Right lobe of liver (tissue), 6 donors: ENCODE measurements around the gene PRR29. TPM values are rescaled to one million over a fixed set of nuclear protein-coding genes. Genes with fewer than 3 reads are reported as not detected.
A peak's percentile ranks its signal among the peaks of the same experiment; 100 is the strongest.

Source experiments
- ATAC-seq, 4 donors: fragments of 200-7000 bp; cut with Tn5 transposase; one replicate each; pipeline ENCODE4 v1.9.1; 2020; ENCODE audit warnings: mild to moderate bottlenecking in 4 of 4, moderate library complexity in 4 of 4
- DNase-seq, 3 donors: peaks; one replicate each; pipeline ENCODE4 v3.0.0-alpha.2; 2020
- H3K27ac ChIP-seq, 3 donors: fragments of 200-600 bp; one replicate each; pipeline ENCODE4 v1.8.0; 2022
- H3K27me3 ChIP-seq, 2 donors: fragments of 200-600 bp; one replicate each; pipeline ENCODE4 v1.8.0; 2022
- H3K36me3 ChIP-seq, 4 donors: fragments of 200-600 bp; sonication (generic) in 1 of 4; one replicate each; pipeline versions ENCODE4 v1.5.1 to v1.8.0; 2017 to 2022; ENCODE audit warnings: control low read depth in 1 of 4
- H3K4me1 ChIP-seq, 4 donors: fragments of 200-600 bp; sonication (generic) in 1 of 4; one replicate each; pipeline versions ENCODE4 v1.5.1 to v1.8.0; 2017 to 2022; ENCODE audit warnings: control low read depth in 1 of 4
- H3K4me3 ChIP-seq, 3 donors: fragments of 200-600 bp; one replicate each; pipeline ENCODE4 v1.8.0; 2022
- H3K9me3 ChIP-seq, 4 donors: fragments of 200-600 bp; sonication (generic) in 1 of 4; one replicate each; pipeline versions ENCODE4 v1.5.1 to v1.8.0; 2017 to 2022; ENCODE audit warnings: control low read depth in 1 of 4
- POLR2A ChIP-seq: fragments of 450-650 bp; IDR thresholded peaks from one replicate; pipeline ENCODE4 v1.6.1; 2017; ENCODE audit warnings: antibody characterized with exemption, mild to moderate bottlenecking
- WGBS: methylation state at CpG from one replicate; pipeline ENCODE4 v1.1.6; 2018; ENCODE audit warnings: low coverage, low lambda C conversion rate; ENCODE audit not compliant: insufficient coverage; ENCODE audit errors: missing lambda C conversion rate; 5-methylcytosine and 5-hydroxymethylcytosine counted together
- intact Hi-C, 2 donors: fragments of 100-400 bp; cut with DNase I; formaldehyde crosslinking; loops; one replicate each; pipeline versions ENCODE4 v1.11.2 to v1.14.1; 2022
- total RNA-seq, 6 experiments: library from RNA; depleted of rRNA in 2 of 6; stranded (reverse); fragments of >200 nt in 2 of 6; fragmentation: NEBNext Ultra II Directional in 3 of 6; extraction: Animal tissue kit (Norgen Biotek cat#: 25700) in 3 of 6; gene quantifications; one replicate each; pipeline versions ENCODE4 v1.1.0 to v1.2.4, GENCODE V29; 2016 to 2023
- TF ChIP-seq, protein P1 (sequence below), 4 donors: fragments of 200-600 bp in 3 of 4; fragments of 450-650 bp in 1 of 4; IDR thresholded peaks; one replicate each; pipeline versions ENCODE4 v1.5.1 to v1.8.0; 2016 to 2022; ENCODE audit warnings: antibody characterized with exemption in 4 of 4, mild to moderate bottlenecking in 2 of 4
- donor health status: DM: no; HTN: yes; CAD: no.
- donor health status: DM: no; HTN: no; CAD: no.
- donor health status: DM: no; HTN: no; CAD: no.
- donor health status: DM: no; HTN: yes; CAD: no.
- donor health status: DM: no; HTN: yes; CAD: no.

Gene PRR29
- total RNA-seq, 6 experiments from 2014 or later, result 0.07 to 0.33 (median 0.12) TPM; not detected in 3

DNA sequence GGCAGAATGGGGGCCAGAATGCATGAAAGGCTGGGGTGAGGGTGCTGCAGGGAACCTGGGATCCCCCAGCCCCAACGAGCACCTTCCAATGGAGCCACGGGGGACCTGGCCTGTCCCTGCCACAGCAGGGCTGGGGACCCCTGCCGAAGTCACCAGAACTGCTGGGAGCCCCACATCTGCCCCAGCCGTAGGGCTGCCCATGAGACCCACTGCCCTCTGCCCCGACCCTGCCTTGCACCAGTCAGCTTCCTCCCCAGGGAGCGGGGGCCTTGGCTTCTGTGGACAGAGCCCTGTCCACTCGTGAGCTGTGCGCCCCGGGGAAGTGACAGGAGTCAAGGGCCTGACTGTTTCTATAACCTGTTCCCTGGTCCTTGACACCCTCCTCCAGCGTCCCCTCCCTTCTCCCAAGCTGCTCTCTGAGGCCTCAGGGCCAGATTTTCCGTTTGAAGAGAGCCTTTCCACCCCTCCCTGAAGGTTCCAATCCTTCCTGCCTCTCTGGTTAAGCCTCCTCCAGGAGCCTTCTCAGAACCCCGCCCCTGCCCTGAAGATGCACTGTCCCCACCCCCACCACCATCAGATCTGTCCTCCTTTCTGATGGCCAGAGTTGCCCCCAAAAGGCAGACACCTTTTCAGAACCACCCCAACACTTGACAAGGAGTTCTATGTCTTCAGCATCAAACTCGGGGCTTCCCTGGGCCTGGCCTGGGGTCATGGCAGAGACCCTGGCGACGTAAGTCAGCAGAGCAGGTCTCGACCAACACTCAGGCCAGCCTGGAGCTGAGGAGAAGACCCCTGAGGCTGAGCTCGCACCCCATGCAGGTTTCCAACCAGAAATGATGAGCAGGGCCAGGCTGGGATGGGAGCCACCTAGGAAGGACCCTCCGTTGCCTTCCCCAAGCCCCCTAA, 10.7 kb upstream of the PRR29 start:
- Histone ChIP-seq H3K4me1 (no peaks in the 10 kb centered on the region), H3K9me3 (no peaks in the 10 kb centered on the region), H3K36me3 (no peaks in the 10 kb centered on the region), H3K27me3 (no peaks in the 10 kb centered on the region), H3K27ac (no peak overlapping the region), H3K4me3 (no peak overlapping the region)
- DNase-seq (peak in 1 of 3 donors; percentile 49), ATAC-seq (peak in 1 of 4 donors; percentile 6)
- 42% methylated on average over 13 of the region's 18 CpGs for WGBS
- intact Hi-C loops, result no loop called here
- TF ChIP-seq, protein P1, sequence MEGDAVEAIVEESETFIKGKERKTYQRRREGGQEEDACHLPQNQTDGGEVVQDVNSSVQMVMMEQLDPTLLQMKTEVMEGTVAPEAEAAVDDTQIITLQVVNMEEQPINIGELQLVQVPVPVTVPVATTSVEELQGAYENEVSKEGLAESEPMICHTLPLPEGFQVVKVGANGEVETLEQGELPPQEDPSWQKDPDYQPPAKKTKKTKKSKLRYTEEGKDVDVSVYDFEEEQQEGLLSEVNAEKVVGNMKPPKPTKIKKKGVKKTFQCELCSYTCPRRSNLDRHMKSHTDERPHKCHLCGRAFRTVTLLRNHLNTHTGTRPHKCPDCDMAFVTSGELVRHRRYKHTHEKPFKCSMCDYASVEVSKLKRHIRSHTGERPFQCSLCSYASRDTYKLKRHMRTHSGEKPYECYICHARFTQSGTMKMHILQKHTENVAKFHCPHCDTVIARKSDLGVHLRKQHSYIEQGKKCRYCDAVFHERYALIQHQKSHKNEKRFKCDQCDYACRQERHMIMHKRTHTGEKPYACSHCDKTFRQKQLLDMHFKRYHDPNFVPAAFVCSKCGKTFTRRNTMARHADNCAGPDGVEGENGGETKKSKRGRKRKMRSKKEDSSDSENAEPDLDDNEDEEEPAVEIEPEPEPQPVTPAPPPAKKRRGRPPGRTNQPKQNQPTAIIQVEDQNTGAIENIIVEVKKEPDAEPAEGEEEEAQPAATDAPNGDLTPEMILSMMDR (IDR thresholded peaks at IDR 0.05), result no peak
- no peak for TF ChIP-seq POLR2A

DNA sequence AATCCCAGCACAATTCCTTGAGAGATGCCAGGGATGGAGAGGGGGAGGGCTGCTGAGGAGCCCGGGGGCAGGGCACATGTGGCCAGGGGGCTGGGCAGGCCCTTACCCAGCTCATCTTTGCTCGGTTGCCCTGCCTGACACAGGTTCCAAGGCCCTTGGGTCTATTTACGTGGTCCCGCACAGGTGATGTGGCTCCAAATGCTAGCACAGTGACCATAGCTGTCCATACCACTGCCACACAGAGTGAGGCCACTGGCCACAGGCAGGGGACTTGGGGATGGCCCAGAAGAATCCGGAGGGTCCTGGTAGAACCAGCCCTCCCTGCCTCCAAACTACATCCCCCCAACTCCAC, 10.0 kb upstream of the PRR29 start:
- Histone ChIP-seq H3K9me3 (no peaks in the 10 kb centered on the region), H3K4me1 (no peaks in the 10 kb centered on the region), H3K27me3 (no peaks in the 10 kb centered on the region), H3K36me3 (no peaks in the 10 kb centered on the region), H3K4me3 (no peak overlapping the region), H3K27ac (no peak overlapping the region)
- no peak for DNase-seq
- intact Hi-C loops, result no loop called here
- TF ChIP-seq, protein P1 (IDR thresholded peaks at IDR 0.05), result no peak
- no peak for TF ChIP-seq POLR2A
- no CpG with 5 or more reads among the region's 5 CpGs for WGBS
- no peak for ATAC-seq

DNA sequence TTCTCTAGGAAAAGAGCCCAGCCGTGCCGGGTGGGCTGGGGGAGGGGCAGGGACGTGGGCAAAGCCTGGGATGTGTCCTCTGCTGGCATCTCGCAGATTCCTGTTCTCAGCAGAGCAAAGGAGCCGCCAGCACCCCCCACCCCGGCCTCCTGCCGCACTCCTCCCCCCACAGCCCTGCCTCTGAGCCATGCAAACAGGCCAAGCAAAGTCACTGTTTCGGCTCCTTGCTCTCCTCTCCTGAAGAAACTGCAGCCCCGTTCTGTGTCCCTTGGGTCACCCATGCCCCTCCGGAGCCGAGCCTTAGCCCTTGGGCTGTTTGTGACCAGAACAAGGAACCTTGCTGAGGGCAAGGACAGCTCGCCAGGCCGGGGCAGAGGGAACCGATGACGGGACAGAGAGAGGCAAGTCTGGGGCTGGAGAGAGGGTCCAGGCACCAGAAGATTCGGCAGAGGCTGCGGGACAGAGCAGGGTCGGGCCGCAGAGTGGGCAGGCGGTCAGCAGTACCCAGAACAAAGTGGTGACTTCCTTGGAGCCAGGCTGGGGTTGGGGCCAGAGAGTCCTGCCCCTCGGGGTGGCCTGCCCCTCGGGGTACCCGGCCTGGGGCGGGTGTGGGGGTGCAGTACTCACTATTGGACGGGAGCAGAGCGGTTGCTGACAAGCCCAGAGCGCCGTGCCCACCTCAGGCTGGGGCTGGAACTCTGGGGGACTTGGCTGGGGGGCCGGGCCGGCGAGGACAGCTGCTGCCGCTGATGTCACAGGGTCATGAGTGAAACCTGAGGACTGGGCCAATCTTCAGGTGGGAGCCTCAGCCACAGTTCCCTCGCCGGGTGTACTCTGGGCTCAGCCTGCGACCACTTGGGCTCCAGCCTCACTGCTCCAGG, 9.2 kb upstream of the PRR29 start:
- H3K36me3 ChIP-seq, result no peaks in the 10 kb centered on the region
- no peak overlapping the region for H3K4me3 ChIP-seq
- H3K27me3 ChIP-seq, result no peaks in the 10 kb centered on the region

DNA sequence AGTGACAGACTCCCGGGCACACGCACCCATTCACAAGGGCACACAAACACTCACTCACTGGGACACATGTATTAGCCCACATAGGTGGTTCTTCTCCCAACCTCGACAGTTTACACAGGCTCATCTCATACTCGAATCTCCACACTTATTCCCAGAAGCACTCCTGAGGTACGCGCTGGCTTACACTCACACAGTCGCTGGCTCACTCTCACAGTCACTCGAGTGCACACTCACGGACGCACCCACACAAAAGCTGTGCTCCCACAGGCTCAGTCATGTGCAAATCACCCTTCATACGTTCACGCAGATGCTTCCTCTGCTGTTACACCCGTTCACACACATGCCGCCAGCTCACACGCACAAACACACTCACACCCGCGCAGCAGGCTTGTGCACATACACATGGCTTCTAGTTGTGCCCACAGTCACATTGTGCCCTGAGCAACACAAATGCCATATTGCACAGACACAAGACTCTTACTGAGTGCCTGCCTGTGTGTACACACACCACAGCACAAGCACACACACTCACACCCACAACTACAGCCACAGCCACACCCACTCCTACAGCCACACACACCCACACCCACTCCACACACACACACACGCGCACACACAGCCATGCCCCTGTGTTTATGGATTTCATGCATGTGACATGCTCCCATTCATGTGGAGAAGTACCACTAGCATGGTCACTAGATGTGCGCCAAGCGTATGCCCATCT, 8.4 kb upstream of the PRR29 start:
- no peaks in the 10 kb centered on the region for H3K27me3 ChIP-seq
- H3K4me1 ChIP-seq, result no peaks in the 10 kb centered on the region
- no peak for TF ChIP-seq POLR2A
- TF ChIP-seq, protein P1 (IDR thresholded peaks at IDR 0.05), result no peak
- intact Hi-C loops, result no loop called here
- no peak for ATAC-seq
- no peaks in the 10 kb centered on the region for H3K9me3 ChIP-seq
- no peaks in the 10 kb centered on the region for H3K36me3 ChIP-seq
- peak in 1 of 3 donors; percentile 45 for DNase-seq
- no peak overlapping the region for H3K27ac ChIP-seq
- no peak overlapping the region for H3K4me3 ChIP-seq
- 73% methylated on average over 14 of the region's 21 CpGs for WGBS

More for the DNA sequence above, 9.2 kb upstream of the PRR29 start:
- H3K27ac ChIP-seq, result no peak overlapping the region
- DNase-seq (peak in 1 of 3 donors; percentile 47), ATAC-seq (no peak)
- TF ChIP-seq POLR2A, result no peak
- no peaks in the 10 kb centered on the region for H3K4me1 ChIP-seq
- H3K9me3 ChIP-seq, result no peaks in the 10 kb centered on the region
- intact Hi-C loops, result no loop called here
- WGBS, result 56% methylated on average over 13 of the region's 35 CpGs
